ENCODE results near the gene RNF151.

The RNF151 gene

DNA sequence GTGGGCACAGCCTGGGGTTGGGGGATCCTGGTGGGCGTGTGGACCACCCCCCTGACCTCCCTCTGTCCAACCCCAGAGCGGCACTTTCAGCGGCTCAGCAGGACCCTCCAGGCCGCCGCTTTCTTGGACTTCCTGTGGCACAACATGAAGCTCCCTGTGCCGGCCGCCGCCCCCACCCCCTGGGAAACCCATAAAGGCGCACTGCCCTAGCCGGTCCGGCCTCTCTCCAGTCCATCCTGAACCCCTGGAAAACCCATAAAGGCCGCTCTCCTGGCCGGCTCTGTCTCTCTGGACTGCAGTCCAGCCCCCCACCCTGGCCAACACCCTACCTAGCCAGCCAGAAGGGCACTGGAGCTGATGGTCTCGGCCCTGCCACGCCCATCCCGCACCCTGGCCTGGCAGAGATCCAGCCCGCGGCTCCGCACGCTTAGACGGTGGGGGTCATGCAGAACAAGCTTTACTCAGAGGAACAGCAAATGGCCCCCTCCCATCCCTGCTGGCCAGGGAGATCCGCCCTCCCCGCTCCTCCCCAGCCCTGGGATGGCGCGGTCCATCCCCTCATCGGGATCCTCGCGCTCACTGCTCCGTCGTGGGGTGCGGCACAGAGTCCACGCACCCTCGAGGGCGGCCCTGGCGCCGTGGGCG lies 11.9 kb downstream of the RNF151 start:
- no peak overlapping the region for H2AFZ ChIP-seq (ENCODE audit: low read depth, low read length, severe bottlenecking)
- no peaks in the 10 kb centered on the region for H3K9me3 ChIP-seq (ENCODE audit: insufficient read depth, low read length)
- H3K27ac ChIP-seq (ENCODE audit: low read depth, low read length) = no peak overlapping the region
- H3K9me2 ChIP-seq (replicated peaks; ENCODE audit: insufficient read depth, low read length) = no peaks in the 10 kb centered on the region
- no peak overlapping the region for H3K4me3 ChIP-seq (ENCODE audit: insufficient read depth, low read length, poor library complexity, severe bottlenecking)
- H3K4me2 ChIP-seq (ENCODE audit: low read depth, low read length, poor library complexity, severe bottlenecking) = no peak overlapping the region
- H3F3A ChIP-seq (ENCODE audit: insufficient read depth) = no peaks in the 10 kb centered on the region
- H3K79me2 ChIP-seq (ENCODE audit: insufficient read depth, low read length) = peaks cover 5% of the 10 kb centered on the region
- no peaks in the 10 kb centered on the region for H4K20me1 ChIP-seq (ENCODE audit: low read depth, low read length)
- H3K9ac ChIP-seq (ENCODE audit: low read length) = no peak overlapping the region
- H3K36me3 ChIP-seq (ENCODE audit: low read length) = no peaks in the 10 kb centered on the region
- H3K27me3 ChIP-seq (ENCODE audit: low read length) = no peaks in the 10 kb centered on the region
- TF ChIP-seq EZH2phosphoT487 (conservative IDR thresholded peaks at IDR 0.05; ENCODE audit: low read length) = no peak
- TF ChIP-seq, protein P1, sequence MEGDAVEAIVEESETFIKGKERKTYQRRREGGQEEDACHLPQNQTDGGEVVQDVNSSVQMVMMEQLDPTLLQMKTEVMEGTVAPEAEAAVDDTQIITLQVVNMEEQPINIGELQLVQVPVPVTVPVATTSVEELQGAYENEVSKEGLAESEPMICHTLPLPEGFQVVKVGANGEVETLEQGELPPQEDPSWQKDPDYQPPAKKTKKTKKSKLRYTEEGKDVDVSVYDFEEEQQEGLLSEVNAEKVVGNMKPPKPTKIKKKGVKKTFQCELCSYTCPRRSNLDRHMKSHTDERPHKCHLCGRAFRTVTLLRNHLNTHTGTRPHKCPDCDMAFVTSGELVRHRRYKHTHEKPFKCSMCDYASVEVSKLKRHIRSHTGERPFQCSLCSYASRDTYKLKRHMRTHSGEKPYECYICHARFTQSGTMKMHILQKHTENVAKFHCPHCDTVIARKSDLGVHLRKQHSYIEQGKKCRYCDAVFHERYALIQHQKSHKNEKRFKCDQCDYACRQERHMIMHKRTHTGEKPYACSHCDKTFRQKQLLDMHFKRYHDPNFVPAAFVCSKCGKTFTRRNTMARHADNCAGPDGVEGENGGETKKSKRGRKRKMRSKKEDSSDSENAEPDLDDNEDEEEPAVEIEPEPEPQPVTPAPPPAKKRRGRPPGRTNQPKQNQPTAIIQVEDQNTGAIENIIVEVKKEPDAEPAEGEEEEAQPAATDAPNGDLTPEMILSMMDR (IDR thresholded peaks at IDR 0.05; ENCODE audit: insufficient read depth, low read length, poor library complexity, severe bottlenecking) = no peak

DNA sequence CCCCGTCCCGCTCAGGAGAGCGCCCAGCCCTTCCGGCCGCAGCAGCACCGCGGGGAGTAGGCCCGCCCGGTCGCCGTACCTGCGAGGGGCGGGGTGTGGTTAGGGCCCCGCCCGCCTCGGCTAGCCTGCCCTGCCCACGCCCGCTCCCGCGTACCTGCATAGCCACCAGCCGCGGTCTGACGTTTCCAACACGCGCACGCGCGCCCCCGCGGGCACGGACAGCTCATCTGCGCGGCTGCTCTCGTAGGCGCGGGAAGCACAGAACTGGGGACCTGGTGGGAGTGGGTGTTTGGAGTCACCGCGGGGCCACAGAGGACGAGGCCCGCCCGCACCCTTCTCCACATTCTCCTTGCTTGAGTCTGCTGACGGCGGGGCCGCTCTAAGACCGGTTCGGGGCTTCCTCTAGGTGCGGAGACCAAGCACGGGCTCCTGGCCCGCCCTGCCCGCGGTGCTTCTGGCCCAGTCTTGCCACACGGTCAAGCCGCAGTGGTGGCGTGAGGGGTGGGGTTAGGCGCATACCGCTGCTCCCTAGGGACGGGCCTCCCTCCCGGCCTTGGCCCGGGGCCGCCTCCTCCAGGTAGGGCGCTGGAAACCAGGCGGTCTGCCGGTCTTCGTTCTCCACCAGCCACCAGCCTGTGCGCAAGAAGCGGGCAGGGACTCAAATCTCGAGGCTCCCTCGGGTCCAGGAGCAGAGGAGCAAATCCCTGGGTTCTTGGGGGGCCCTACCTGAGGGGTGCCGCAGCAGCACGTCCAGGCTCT lies 12.8 kb downstream of the RNF151 start:
- Histone ChIP-seq H4K20me1 (ENCODE audit: low read depth, low read length) (no peaks in the 10 kb centered on the region), H3K9me3 (ENCODE audit: insufficient read depth, low read length) (no peaks in the 10 kb centered on the region), H2AFZ (ENCODE audit: low read depth, low read length, severe bottlenecking) (no peak overlapping the region), H3K9ac (ENCODE audit: low read length) (no peak overlapping the region), H3K79me2 (ENCODE audit: insufficient read depth, low read length) (no peaks in the 10 kb centered on the region), H3K9me2 (replicated peaks; ENCODE audit: insufficient read depth, low read length) (no peaks in the 10 kb centered on the region), H3K4me3 (ENCODE audit: insufficient read depth, low read length, poor library complexity, severe bottlenecking) (no peak overlapping the region), H3K36me3 (ENCODE audit: low read length) (no peaks in the 10 kb centered on the region), H3K27ac (ENCODE audit: low read depth, low read length) (no peak overlapping the region), H3K27me3 (ENCODE audit: low read length) (no peaks in the 10 kb centered on the region), H3F3A (ENCODE audit: insufficient read depth) (no peaks in the 10 kb centered on the region), H3K4me2 (ENCODE audit: low read depth, low read length, poor library complexity, severe bottlenecking) (no peak overlapping the region)
- TF ChIP-seq, protein P1 (IDR thresholded peaks at IDR 0.05; ENCODE audit: insufficient read depth, low read length, poor library complexity, severe bottlenecking) = no peak
- TF ChIP-seq EZH2phosphoT487 (conservative IDR thresholded peaks at IDR 0.05; ENCODE audit: low read length) = no peak

DNA sequence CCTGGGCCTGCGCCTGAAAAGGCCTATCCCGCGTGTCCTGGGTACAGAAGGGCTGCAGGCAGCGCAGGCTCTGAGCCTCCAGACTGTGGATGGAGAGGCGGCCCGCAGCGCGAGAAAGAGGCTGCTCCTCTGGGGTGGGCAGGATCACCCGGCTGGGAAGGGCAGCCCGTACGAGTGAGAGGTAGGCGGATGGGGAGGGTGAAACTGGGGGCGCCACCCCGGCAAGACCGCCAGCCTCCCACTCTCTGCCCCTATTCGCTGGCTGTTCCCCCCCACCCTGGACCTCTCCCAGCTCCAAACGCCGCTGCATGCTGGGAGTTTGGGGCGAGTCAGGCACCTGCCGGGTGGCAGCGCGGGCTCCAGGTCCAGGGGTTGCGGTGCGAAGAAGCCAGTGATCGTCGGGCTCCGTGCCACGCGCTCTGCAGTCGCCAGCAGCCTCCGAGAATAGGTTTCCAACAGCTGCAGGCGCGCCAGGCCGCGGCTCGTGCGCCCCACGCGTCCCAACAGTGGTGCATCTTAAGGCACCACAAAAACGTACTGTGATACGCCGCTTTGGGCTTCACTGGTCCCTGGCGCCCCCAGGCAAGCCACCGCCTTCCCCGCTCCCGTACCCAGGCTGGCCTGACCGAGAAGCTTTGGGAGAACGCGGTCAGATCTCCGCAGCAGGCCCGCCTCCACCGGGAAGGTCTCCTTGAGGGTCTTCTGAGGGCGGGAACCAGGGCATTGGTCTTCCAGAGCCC lies 13.5 kb downstream of the RNF151 start:
- no peaks in the 10 kb centered on the region for H3K36me3 ChIP-seq (ENCODE audit: low read length)
- no peak overlapping the region for H3K27ac ChIP-seq (ENCODE audit: low read depth, low read length)
- H3K9ac ChIP-seq (ENCODE audit: low read length) = no peak overlapping the region
- H3K4me3 ChIP-seq (ENCODE audit: insufficient read depth, low read length, poor library complexity, severe bottlenecking) = no peak overlapping the region
- H3K9me2 ChIP-seq (replicated peaks; ENCODE audit: insufficient read depth, low read length) = no peaks in the 10 kb centered on the region
- H3K9me3 ChIP-seq (ENCODE audit: insufficient read depth, low read length) = no peaks in the 10 kb centered on the region
- TF ChIP-seq, protein P1 (IDR thresholded peaks at IDR 0.05; ENCODE audit: insufficient read depth, low read length, poor library complexity, severe bottlenecking) = no peak
- TF ChIP-seq EZH2phosphoT487 (conservative IDR thresholded peaks at IDR 0.05; ENCODE audit: low read length) = no peak
- no peaks in the 10 kb centered on the region for H3K27me3 ChIP-seq (ENCODE audit: low read length)
- no peaks in the 10 kb centered on the region for H4K20me1 ChIP-seq (ENCODE audit: low read depth, low read length)
- H3F3A ChIP-seq (ENCODE audit: insufficient read depth) = no peaks in the 10 kb centered on the region
- no peak overlapping the region for H2AFZ ChIP-seq (ENCODE audit: low read depth, low read length, severe bottlenecking)
- H3K79me2 ChIP-seq (ENCODE audit: insufficient read depth, low read length) = no peaks in the 10 kb centered on the region
- no peak overlapping the region for H3K4me2 ChIP-seq (ENCODE audit: low read depth, low read length, poor library complexity, severe bottlenecking)

Data from SU-DHL-6 (cell line).